HG03442 (cell line): ENCODE measurements around the gene GAB1.

Experiments
- ATAC-seq: cut with Tn5 transposase; IDR thresholded peaks from one replicate; pipeline ENCODE4 v1.9.1; 2021; ENCODE audit warnings: mild to moderate bottlenecking, moderate library complexity; ENCODE audit not compliant: unreplicated experiment

GAB1 gene

DNA sequence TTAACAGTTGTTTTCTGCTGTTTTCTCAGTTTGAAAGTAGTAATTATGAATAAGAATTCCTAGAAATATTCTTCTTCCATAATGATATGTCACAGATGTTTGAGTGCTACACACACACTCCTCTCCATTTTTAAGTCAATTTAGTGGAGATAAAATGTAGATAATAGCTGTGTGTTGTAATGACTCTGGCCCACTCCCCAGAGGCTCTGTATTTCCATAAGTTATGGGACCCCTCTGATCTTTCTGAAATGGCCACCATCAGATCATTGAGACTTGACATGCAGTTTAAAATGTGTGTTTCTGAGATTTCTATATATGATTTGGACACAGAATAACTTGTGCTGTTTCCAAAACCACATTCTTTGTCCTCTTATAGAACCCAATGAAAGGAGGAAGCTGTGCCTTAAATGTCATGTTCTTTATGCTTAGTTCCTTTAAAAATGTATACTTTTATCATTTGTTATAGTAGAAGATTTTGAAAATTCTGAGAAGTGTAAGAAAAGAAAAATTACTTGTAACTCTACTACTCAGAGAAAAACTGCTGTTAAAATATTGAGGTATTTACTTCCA is 46.4 kb downstream of the GAB1 start:
- ATAC-seq = no peak

DNA sequence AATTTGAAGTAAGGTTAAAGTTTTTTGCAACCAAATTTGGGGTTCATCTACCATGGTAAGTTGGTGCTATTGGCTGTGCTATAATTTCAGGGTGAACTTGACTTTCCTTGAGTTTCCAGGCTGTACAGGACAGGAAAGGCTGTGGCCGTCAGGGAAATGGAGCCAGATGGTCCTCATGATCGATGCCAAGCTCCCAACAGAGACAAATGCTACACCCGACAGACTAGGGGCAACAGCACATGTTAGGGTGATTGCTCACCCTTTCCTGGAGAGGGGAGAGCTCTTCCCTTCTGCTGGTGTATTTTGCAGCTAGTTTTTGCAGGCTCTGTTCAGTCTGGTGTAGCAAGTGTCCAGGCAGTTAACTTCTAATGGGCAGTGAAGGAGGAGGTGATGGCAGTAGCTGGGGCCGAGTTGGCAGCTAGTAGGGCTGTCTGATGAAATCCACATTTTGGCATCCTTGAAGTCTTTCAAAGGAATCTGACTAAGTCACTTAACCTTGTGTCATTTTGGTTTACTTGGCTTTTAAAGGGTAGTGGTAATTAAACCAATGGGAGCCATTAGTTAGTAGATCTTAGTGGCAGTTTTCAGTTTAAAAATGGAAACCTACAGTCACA is 47.8 kb downstream of the GAB1 start:
- ATAC-seq = no peak

DNA sequence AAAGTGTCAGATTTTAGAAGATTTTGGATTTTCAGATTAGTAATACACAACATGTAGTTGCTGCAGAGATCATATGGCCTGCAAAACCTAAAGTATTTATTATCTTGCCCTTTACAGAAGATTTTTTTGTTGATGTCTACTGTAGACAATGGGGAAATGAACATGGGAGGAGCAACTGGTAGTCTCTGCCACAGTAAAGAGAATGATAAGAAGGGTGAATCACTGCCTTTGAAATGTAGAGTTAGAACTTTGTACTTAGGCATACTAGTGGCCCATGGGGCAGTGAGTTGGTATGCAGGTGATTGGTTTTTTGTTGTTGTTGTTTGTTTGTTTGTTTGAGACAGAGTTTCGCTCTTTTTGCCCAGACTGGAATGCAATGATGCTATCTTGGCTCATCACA is 50.1 kb downstream of the GAB1 start:
- ATAC-seq = no peak

DNA sequence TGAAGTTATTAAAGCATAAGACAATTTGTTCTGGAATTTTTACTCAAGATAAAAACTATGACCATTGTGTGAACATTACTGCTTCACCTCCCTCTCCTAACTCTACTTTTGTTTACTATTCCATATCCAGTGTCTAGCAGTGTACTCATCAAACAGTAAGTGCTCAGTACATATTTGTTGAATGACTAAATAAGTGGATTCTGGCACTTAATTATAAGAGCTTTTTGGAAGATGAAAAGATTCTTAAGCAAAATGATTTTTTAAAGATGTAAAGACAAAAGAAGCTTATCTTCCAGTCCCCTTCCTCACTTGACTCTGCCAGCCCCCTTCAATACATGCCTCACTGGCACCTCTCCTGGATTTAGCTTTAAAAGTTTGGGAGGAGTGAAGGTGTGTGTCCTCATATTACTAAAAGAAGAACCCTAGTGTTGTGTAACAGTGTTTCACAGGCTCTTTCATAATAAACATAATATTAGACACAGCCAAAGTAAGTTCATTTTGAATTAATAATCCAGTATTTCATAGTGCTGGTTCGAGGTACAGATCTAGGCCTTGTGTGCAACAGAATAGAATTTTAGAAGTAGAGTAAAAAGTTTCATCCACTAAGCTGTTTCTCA is 53.0 kb downstream of the GAB1 start:
- no peak for ATAC-seq

DNA sequence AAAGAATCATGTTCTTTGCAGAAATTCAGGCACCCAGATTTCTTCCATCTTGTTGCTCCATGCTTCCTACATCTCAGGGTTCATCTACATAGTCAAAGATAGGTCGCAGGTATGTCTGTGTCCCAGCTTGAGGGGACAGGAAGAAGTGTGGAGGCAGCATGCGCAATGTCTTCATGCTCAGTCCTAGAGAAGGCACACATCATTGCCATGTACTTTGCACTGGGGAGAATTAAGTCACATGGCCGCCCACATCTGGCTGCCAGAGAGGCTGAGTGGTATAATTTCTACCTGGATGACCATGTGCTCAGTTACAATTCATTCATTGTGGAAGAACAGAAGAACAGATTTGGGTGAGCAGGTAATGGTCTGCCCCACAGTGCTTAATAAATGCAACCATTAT is 54.1 kb downstream of the GAB1 start:
- no peak for ATAC-seq

DNA sequence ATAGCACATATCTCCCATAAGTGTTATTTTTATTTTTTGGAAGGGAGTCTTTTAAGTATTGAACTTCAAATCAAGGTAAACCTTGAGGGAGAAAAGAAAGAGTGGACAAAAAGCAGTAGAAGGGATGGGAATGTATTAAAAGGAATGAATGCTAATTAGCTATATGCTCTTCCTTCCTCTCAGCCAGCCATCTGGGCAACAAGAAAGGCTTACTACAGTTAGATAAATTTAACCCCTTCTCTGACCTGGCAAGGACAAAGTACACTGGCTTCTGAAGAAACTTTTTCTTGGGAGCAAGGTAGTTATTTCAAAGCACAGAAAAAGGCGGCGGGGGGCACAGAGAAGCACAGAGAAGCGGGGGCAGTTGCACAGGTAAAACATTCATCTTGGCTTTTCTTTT is 54.6 kb downstream of the GAB1 start:
- no peak for ATAC-seq

DNA sequence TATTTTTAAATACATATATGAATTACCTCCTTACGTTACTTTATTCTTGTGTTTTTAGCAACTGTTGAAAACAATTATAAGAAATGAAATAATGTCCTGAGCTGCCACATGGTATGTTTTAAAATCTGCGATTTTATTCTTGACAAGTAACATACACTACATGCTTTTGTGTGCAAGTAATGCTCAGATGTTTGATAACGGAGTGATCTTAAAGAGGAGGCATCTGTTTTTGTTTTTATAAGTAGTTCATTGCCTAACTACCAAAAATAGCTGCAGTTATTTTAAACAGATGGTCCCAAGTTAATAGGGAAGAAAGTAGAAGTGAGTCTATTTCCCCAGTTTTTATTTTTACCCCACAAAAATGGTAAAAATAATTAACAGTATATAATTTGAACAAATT is 55.2 kb downstream of the GAB1 start:
- ATAC-seq = no peak

DNA sequence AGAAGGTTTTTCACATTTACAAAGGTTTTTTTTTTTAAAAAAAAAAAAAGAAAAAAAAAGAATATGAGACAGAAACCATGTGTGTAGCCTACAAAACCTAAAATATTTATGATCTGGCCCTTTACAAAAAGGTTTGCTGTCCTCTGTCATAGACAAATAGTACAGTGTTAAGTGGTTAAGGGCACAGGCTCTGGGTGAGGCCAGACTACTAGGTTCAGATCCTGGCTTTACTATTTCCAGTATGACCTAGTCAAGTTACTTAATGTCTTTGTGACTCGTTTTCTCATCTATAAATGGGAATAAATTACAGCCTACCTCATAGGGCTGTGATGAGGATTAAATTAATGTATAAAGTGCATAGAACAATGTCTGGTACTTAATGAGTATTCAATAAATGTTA is 56.5 kb downstream of the GAB1 start:
- no peak for ATAC-seq

DNA sequence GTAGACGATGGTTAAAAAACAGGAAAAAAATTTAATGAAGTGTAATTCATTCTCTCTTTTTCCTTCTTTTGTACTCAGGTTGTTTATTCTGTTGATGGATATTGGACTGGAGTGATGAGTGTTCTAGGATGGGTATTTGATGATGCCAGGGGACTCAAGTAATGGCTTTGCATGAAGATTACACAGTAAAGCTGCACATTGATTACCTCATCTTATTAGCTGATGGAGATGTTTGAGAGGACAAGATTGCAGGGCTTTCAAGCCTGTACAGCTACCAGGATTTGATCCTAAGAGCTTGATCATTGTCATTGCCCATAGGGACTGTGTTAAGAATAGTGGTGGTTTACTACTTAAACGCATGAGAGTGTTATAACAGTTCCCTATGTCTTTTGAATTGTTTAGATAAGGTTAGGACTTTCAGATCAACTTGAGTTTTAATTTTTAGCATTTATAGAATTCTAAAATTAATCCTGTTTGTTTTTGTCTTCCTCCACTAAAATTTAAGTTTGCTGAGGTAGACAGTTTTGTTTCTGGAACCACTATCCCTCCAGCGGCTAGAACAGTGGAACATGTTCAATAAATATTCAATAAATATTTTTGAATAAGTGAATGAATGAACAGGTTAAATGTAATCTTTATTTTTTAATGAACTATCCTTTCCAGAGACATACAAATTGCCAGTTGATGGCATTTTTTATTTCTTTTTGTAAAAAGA is 58.2 kb downstream of the GAB1 start:
- no peak for ATAC-seq

DNA sequence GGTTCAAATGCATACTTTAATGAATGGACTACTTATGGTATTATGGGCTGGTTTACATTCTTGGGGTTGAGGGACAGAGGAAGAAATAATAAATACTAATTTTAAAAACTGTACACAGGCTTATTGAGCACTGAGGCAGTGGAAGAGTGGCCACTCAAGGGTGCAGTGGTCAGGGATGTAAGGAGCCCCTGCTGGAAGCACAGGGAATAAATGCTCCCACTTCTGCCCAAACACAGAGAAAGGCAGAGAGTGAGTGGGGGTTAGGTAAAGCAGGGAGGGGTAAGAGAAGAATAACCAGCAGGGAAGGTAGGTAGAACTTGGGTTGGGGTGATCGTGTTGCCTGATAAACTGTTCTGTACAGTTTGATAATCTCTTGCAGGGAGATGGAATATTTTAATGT is 60.0 kb downstream of the GAB1 start:
- ATAC-seq = no peak

DNA sequence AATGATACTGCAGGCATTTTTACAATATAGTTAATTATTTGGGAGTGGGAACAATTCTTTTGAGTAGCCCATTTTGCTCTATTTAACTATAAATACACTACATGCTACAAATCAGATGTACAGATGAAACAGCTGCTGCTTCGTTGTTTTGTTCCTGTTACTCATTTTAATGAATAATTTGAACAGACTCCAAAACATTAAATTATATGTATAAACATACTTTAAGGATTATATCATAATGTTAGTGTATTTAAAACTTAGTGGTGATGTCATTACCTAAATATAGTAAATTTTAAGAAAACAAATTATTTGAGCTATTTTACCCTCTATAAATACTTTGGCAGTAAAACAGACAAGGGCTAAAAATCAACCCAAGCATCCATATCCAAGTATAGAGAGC is 60.7 kb downstream of the GAB1 start:
- no peak for ATAC-seq

DNA sequence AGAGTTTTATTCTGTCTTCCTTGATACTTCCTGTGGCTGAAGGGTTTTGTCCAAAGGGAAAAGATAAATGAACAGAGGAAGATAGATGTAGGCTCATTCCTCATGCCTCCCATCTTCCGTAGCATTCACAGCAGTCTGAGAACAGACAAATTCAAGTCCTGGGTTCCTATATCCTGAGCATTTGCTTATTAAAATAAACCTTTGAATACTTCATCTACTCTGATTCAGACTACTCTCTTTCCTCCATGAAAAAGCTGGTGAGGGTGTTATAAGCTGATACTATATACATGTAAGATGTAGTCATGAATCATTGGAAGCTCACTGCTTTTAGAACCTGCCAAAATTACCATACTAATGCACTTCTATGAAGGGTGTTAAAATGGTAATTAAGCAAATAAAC is 61.2 kb downstream of the GAB1 start:
- ATAC-seq = no peak

DNA sequence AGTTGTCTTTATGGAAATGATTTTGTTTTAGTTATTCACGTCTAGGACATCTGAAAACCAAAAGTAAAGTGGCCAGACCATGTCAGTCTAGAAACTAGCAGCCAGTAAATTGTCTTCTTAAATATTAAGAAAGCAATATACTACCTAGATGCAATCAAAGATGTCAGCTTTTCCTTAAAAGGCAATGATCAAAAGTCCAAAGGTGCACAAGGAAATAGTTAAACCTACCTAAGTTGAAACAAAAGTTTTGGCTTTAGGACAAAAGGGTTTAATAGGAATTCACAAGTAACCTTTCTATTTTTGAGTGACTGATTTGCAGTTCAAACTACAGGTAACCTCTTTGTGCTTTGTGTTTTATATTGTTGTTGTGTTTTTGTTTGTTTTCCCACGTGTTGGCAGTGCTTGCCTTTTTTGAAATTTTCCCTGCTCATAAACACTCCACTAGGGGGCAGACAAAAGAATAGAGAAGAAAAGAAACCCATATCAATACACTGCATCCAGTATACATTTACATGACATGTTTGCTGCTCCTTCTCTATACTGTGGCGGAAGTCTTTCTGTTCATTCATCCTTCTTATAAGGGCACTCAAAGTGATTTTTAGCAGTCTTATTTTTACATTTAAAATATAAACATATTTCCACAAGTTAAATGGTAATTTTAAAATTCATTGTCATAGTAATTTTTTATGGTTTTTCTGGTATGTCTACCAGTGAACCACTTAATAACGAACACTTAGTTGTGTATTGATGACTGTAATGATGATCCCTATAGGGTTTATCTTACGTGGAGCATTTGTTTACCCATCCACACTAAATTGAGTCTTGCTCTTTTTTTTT is 62.7 kb downstream of the GAB1 start:
- ATAC-seq = peak; percentile 68

DNA sequence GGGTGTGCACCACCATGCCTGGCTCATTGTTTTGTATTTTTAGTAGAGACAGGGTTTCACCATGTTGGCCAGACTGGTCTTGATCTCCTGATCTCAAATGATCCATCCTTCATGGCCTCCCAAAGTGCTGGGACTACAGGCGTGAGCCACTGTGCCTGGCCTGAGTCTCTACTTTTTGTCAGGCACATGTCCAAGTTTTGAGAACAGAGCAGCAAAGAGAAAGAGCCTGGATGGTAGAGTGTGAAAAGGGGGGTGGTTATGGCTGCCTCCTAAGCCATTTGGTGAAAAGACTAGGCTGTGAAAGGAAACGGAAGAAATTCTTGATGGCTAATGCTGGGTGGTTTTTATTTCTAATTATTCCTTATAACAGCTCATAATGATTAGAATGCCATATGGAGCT is 63.4 kb downstream of the GAB1 start:
- ATAC-seq = no peak

DNA sequence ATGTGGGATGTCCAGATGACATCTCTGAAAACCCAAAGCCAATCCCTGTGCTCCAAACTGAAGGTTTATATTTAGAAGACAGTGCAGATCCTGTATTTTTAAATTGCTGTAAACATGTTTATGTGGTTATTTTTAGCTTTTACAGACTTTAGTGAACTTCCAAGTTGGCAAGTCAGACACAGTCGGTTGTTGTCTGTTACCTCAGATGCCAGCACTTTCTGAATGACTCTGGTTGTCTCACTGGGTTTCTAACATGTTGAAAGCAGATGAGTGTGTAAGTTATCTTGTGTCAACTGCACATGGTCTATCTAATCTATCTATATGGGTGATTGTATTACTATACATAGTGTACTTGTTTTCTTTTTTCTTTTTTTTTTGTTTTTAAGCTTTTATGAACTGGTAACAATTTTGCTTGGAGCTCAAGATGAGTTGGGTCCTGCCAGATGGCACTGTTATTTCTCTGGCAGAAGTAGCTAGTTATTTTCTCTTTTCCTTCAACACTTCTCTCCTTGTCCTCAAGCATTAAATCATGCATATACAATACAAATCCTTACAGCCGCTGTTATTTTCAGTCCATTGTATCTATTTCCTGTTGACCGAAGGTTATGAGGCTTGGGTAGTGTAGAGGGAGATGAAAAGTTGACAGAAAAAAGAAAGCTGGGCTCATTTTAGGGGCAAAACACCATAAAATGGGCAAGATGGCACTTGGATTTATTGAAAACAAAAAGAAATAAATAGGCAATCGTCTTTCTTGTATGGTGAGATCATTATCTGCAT is 66.3 kb downstream of the GAB1 start:
- ATAC-seq = peak; percentile 36

DNA sequence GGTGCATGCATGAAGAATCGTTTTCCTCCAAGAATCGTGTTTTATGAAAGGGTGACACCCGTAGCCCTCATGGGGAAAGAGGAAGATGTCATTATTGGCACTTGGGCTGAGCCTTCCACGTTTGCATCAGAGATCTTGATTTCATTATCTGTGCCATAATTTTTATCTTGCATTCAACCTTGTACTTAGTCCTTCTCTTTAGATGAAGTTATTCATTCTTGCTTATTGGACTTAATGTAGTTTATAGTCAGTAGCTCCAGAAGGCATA is 66.8 kb downstream of the GAB1 start:
- ATAC-seq = no peak

DNA sequence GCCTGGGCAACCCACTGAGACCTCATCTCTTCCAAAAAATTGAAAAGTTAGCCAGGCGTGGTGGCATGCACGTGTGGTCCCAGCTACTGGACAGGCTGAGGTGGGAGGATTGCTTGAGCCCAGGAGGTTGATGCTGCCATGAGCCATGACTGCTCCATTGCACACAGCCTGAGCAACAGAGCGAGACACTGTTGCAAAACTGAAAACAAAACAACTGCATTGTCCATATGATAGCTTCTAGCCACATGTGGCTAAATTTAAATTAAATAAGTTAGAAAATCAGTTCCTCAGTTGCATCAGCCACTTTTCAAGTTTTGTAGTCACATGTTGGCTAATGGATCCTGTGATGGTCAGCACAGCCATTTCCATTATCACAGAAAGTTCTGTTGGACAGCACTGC is 67.9 kb downstream of the GAB1 start:
- peak; percentile 91 for ATAC-seq

DNA sequence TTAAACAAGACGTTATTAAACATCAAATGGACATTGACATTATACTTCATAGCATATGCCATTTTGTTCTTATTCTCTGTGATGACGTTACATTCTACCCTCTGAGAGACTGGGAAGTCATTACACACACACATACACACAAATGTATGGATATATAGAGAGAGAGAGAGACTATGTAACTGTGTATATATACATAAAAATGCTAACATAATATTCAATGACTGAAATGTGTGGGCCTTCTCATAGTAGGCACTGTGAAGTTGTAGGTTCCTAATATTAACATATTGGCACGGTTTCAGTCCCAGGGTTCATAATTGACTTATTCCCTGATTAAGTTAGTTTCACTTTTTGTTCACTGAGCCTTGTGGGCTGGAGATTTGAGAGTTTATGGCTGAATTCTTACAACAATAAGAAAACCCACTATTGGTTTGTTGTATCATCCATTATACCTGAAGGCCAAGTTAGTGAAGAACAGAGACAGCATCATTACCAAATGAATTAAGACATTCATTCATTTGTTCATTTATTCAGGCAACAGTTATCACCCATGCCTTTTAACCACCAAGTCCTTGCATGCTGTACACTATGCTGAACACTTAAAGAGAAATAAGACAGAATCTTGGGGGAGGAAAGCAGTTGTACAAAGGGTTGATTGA is 68.5 kb downstream of the GAB1 start:
- ATAC-seq = no peak

DNA sequence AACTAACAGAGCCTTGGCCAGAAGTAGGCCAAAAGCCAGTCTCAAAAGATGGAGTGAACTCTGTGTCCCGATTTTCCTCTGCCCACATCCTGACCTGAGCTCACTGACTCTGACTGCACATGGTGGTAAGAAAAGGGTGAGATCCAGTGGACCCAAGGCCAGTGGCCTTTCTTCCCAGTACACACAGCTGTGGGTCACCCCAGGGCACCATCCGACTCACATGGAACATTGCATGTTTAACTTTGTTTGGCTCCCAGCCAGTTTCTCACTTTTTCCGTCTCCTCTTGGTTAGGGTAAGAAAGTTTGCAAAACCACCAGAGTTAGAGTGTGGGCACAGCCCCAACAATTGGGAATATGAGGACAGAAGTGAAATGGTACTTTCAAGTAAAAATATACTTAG is 69.8 kb downstream of the GAB1 start:
- no peak for ATAC-seq

DNA sequence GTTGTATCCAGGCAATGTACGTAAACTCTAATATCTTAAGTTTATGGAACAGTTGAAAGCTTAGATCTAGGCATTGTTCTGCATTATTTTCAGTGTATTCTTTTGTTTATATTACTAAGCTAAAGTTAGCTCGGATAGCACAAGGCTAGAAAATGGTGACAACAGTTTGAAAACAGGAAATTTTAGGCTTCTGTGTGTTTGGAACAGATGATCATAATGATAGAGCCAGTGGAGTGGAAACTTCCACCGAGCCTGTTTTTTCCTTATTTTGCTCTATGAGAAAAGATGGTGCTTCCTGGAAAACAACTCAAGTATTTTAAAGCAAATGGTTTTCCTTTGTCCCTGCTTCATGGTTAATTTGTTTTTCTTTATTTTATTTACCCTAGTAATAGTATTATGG is 70.8 kb downstream of the GAB1 start:
- no peak for ATAC-seq
